GM20000 (cell line): Measurements from ENCODE around the gene ALX4.

Experiments used
- DNase-seq: peaks from one replicate; pipeline ENCODE4 v3.0.0; 2012; ENCODE audit warnings: low spot score
- TF ChIP-seq, protein P1 (sequence below): IDR thresholded peaks from 2 replicates; pipeline ENCODE4 v1.5.1; 2012; ENCODE audit warnings: mild to moderate bottlenecking, control low read depth; ENCODE audit errors: extremely low read depth, missing control alignments

Gene ALX4

DNA sequence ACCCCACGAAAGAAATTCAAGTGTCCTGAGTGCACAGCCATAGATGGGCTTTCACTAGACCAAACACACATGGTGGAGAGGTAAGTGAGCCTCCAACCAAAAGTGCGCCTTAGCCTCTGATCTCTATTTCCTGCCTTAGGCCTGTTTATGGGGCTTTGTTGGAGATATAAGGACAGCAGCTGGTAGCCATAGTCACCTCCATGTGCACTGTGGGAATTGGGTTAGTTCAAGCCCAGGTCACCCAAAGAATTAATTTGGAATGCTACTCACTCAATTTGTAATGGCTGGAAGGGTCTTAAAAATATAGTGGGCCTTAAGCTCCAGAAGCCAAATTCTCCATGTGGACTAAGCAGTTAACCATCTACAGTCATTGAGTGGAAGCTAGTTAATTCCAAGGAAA is 73.6 kb downstream of the ALX4 start:
- TF ChIP-seq, protein P1, sequence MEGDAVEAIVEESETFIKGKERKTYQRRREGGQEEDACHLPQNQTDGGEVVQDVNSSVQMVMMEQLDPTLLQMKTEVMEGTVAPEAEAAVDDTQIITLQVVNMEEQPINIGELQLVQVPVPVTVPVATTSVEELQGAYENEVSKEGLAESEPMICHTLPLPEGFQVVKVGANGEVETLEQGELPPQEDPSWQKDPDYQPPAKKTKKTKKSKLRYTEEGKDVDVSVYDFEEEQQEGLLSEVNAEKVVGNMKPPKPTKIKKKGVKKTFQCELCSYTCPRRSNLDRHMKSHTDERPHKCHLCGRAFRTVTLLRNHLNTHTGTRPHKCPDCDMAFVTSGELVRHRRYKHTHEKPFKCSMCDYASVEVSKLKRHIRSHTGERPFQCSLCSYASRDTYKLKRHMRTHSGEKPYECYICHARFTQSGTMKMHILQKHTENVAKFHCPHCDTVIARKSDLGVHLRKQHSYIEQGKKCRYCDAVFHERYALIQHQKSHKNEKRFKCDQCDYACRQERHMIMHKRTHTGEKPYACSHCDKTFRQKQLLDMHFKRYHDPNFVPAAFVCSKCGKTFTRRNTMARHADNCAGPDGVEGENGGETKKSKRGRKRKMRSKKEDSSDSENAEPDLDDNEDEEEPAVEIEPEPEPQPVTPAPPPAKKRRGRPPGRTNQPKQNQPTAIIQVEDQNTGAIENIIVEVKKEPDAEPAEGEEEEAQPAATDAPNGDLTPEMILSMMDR: no peak
- no peak for DNase-seq

DNA sequence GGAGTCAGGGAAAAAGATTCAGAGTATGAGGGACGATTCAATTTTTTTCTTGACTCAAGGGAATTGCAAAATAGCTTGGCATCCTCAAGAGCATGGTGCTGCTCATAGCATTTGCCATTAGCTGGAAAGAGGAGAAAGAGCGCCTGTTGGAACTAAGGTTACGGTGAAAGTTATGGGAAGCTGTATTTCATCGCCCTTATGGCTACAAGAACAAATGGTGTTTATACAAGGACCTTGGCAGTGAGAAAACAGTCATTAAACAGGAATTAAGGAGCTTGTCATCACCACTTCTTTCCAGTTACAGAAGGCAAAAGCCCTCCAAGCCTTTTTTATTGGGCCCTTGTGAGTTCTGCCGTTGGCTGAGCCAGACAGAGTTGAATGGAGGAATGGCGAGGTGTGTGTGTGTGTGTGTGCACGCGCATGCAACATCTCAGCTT is 74.2 kb downstream of the ALX4 start:
- DNase-seq: no peak
- TF ChIP-seq, protein P1: no peak

DNA sequence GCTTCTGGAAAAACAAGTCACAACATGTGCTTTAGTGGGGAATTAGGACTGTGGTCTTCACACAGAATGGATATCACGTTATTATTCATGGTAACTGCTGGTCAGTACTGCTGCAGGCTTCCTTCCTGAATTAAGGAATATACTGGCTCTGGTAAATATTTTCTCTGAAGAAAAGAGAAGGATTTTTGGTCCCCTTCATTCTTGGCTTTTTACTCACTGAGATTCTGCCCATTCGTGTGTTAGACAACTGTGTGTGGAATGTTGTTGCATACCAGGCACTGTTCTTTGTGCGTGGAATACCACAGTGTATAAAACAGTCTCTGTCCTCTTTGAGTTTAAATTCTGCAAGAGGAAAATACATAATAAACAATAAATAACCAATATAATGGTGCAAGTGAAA is 80.3 kb downstream of the ALX4 start:
- TF ChIP-seq, protein P1: no peak
- DNase-seq: no peak

DNA sequence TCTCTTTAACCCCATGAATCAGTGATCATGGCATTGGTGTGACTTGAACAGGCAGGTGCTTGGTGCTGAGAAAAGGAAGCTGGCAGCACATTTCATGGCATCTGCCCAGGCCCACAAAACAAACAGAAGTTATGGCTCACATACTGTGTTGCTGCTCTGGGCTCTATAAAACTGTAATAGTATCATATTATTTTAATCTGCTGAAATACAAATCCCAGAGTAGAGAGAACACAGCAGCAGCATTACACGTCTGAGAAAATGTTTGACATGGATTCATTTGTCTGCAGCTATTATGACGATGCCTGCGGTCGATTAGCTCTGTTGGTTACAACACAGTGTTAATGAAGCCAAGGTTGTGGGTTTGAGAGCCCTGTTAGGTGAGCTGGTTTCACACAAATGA is 80.8 kb downstream of the ALX4 start:
- DNase-seq: no peak
- TF ChIP-seq, protein P1: no peak

DNA sequence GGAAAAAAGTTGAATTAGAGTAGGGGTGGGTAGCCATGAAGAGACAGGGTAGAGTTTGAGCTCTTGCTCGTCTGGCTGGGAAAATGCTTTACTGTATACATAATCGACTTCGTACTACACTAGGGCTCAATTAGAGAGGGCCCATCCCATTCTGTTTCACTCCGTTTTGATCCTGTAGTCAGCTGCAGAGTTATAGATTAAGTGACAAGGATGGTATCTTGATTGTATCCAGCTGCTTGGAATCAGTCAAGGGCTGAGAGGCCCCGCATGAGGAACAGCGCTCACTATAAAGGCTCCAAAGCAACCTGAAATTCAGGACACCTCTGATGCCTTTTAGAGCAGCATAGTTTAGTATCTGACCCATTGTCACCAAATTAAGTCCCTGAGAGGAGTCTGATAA is 81.6 kb downstream of the ALX4 start:
- TF ChIP-seq, protein P1: no peak
- DNase-seq: no peak

DNA sequence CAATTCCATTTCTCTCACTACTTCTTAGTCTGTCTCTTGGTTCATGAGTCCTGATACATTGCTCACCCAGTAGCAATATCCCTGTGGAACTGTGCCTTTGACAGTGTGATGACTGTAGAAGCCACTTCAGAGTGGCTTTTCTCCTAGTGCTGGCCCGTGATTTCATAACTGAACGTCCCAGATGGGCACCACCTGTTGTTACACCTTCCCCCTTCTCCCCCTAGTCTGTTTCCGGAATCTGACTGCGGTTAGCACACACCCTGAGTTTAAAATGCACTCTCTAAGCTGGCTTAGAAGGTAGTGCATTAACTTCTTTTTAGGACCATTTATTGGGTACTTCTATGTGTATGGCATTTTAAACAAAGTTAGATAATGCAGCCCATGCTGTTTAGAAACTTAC is 83.0 kb downstream of the ALX4 start:
- TF ChIP-seq, protein P1: no peak
- DNase-seq: no peak

DNA sequence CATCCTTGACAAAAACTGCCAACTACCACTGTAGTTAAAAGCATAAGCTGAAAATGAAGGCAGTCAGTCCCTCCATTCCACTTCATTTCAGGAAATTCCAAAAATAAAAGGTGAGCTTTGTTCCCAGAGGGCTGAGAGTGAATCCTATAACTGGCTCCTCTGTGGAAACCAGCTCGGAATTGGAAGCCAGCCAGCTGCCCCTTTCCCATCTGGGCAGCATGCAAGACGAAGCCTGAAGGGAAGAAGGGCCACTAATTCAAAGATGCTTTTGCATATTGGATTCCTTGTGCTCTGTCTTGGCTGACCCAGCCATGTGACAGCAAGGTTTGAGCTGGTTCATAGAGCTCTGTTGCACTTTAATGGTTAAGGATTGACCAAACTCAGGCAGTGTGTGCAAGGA is 83.4 kb downstream of the ALX4 start:
- TF ChIP-seq, protein P1: no peak
- DNase-seq: no peak
